ENCODE data around the gene CRYL1. TPM values are rescaled to one million over a fixed set of nuclear protein-coding genes. Genes with fewer than 3 reads are reported as not detected.

CRYL1 gene
- polyA plus RNA-seq, 4 donors, result 119 to 146 (median 133) TPM

DNA sequence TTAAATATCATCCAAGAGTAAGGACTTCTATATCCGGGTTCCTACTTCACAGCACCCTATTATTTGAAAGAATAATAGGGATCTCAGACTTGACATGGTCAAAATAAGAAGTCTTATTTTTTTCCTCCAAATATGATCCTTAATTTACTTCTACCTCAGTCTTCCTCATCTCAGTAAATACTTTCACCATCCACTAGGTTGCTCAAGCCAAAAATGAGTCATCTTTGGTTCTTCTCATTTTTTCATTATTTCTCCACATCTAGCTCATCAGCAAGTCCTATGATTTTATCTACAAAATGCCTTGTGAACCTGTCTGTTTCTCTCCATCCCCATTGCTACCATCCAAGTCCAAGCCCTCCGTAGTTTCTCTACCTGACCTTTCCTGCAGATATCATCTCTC lies 171.7 kb downstream of the CRYL1 start:
- no peak for DNase-seq (ENCODE audit: low read depth in 4 of 4, low spot score in 2 of 4)

Other genes starting within 250 kb of the CRYL1 start
- 10 to 100 TPM; 36.2 to 47.1 (median 37.4) TPM for gene IFT88, start 41.3 kb upstream of the CRYL1 start, polyA plus RNA-seq (ENCODE audit: insufficient read length in 4 of 4)
- gene IL17D, start 177.8 kb upstream of the CRYL1 start, polyA plus RNA-seq (ENCODE audit: insufficient read length in 4 of 4), result 10 to 100 TPM in 1 of 4 donors, 1 to 10 TPM in 3; 7.8 to 13.8 (median 8.7) TPM
- gene EEF1AKMT1, start 248.1 kb upstream of the CRYL1 start, polyA plus RNA-seq (ENCODE audit: insufficient read length in 4 of 4), result 10 to 100 TPM; 13.0 to 18.9 (median 15.9) TPM

All from left renal cortex interstitium (tissue), 4 donors.